GM18873 (cell line): ENCODE measurements around the gene SDHD.

ENCODE experiments used
- ATAC-seq: cut with Tn5 transposase; IDR thresholded peaks from one replicate; pipeline ENCODE4 v1.9.1; 2021; ENCODE audit warnings: mild to moderate bottlenecking, moderate library complexity, moderate number of reproducible peaks; ENCODE audit not compliant: unreplicated experiment, low FRiP score

Gene SDHD

DNA sequence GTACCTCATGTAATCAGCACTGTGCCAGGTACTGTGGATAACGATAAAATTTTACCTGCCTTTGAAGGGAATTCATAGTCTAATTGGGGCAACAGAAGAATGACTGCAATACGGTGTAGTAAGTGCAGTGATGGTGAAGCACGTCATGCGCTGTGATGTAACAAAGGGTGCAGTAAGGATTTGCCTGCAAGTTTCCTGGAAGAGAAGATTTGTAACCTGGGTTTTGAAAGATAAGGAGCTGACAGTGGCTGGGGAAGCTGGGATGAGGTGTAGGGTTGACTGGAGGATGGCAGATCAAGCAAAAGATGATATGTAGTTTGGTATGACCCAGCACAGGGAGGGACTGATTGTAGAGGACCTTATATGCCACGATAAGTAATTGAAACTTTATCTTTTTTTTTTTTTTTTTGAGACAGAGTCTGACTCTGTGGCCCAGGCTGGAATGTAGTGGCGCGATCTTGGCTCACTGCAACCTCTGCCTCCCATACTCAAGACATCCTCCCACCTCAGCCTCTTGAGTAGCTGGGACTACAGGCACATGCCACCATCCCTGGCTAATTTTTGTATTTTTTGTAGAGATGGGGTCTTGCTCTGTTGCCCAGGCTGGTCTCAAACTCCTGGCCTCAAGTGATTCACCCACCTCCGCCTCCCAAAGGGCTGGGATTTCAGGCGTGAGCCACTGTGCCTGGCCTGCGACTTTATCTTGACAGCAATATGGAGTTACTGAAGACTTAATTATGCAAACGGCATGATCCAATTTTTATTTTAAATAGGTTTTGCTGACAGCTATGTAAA, 11.3 kb downstream of the SDHD start:
- no peak for ATAC-seq

GRCh38 chr11:112100462-112100861, 13.8 kb downstream of the SDHD start:
- ATAC-seq: no peak

- no peak for ATAC-seq
Observed at GRCh38 chr11:112103446-112103845, 16.8 kb downstream of the SDHD start.

DNA sequence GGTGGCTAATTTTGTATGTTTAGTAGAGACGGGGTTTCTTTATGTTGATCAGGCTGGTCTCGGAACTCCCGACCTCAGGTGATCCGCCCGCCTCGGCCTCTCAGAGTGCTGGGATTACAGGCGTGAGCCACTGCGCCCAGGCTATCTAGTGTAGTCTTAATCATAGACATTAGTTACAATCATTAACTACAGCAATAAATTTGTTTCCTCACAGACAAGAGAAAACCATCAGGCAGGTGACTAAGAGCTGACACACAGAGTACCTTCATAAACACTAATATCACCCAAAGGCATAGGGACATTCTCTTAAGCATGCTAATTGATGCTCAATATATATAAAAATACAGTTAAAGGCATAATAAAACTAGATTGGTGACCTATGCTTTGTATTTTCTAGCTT, 19.4 kb downstream of the SDHD start:
- ATAC-seq: no peak

DNA sequence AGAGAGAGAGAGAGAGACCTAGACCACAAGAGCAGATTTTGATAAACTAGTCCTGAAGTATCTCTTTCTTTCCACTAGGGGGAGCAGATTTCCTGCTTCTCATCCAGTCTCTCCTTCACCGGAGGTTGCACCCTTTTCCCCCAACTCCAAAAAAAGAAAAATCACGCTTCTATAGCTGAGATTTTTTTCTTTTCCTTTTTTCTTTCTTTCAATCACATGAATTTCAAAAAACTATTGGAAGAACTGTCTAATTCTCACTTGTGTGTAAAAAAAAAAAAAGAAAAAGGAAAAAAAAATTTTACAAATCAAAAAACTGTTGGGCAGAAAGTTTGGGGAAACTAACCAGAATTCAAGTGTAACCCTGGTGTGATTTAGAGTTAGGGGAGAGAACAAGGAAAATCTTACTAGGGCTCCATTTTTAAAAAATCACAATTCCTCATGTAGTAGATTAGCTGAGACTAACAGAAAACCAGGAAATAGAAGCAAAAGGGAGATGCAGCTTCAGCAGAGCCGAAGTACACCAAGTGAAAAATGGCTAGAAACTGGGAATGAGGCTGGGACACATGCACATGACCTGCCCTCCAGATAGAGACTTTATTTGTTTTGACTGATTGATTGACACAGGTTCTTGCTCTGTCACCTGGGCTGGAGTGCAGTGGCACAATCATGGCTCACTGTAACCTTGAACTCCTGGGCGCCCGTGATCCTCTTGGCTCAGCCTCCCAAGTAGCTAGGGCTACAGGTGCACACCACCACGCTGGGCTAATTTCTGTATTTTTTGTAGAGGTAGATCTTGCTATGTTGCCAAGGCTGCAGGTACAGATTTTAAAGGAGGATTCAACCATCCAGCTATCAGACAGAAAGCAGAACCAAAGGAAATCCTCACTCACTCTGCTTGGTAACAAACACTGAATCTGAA, 27.1 kb downstream of the SDHD start:
- ATAC-seq: no peak

DNA sequence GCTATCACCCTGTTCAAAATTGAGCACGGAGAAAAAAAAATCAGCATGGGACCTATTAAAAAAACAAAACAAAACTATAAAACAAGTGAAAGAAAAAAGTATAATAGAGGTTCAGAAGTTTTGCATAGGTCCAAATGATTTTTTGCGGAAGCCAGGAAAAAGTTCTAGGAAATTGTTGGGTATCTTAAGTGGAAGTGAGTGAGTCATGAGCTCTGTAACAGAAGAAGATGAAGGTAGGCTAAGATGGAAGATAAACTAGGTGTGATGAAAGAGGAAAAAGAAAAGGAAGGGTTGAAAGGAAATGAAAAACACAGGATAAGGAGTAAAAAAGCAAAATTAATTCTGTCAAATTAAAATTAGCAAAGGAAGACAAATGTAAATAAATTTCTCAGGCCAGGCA, 27.8 kb downstream of the SDHD start:
- ATAC-seq: no peak

- no peak for ATAC-seq
Observed at GRCh38 chr11:112115386-112115785, 28.7 kb downstream of the SDHD start.

- ATAC-seq: no peak
Observed at GRCh38 chr11:112118176-112118575, 31.5 kb downstream of the SDHD start.

DNA sequence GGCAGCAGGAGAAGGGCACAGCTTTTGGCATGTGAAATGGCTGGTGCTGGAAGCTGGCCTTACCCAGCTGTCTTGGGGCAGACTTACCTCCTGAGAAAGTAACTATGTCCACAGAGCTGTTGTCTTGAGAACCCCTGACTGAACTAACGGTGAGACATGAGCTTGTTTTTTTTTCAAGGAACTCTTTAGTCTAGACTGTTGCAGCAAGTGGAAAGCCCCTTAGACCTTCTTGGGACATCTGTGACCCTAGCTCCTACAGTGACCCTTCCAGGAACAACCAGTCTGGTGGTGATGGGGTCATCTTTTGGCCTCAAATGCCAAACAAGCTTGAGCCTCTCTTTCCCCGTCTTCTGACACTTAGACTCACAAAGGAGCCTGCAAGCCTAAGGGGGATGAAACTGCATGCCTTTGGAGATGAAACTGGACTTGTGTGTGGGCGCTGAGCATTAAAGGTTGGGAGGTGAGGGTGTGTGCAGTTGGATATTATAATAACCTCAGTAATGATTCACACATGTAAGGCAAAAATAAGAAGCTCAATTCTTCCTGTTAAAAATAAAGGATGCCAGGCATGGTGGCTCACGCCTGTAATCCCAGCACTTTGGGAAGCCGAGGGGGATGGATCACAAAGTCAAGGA, 35.4 kb downstream of the SDHD start:
- ATAC-seq: no peak

GRCh38 chr11:112123129-112123528, 36.5 kb downstream of the SDHD start:
- ATAC-seq: no peak

DNA sequence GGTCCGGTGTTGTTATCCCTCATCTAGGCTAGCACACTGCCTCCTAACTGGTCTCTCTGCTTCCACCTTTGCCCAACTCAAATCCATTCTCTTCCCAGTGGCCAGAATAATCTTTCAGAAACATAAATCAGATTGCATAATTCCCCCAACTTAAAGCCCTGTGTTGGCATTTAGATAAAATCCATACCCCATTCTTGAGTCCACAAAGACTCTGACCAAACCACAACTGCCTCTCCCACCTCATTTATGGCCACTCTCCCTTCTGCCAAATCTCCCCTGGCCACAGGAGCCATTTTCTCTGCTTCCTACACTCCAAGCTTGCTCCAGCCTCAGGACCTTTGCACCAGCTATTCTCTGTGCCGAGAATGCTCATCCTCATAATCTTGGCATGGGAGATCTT, 40.4 kb downstream of the SDHD start:
- no peak for ATAC-seq

GRCh38 chr11:112128483-112129121, 41.9 kb downstream of the SDHD start:
- ATAC-seq: no peak

DNA sequence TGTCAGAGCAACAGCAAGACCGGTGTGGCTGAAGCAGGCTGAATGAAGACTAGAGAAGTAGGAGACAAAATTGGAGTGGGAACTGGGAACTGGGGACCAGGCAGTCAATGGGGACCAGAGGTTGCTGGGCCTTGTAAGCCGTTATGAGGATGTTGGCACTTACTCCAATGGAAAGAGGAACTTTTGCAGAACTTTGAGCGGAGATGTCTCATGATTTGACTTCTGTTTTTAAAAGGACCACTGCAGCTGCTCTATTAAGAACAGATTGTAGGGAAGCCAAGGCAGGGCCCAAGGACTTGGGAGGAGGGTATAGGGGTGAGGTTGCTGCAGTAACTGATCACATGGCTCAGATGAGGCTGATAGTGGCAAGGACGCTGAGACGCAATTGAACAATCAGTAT, 43.0 kb downstream of the SDHD start:
- no peak for ATAC-seq

DNA sequence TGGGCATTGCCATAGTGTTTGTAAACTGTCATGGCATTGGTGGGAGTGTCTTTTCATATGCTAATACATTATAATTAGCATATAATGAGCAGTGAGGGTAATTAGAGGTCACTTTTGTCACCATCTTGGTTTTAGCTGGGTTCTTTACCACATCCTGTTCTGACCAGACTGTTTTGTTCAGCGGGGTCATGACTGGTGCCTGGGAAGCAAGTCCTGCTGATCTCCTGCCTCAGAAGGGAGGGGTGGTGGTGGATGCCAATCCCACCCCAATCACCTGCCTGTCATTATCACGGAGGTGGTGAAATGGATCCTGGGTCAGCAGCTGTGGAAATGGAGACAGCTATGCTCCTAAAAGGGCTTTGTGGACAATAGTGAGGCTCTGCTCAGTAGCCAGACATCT, 46.1 kb downstream of the SDHD start:
- ATAC-seq: no peak

GRCh38 chr11:112134473-112134872, 47.8 kb downstream of the SDHD start:
- ATAC-seq: no peak

DNA sequence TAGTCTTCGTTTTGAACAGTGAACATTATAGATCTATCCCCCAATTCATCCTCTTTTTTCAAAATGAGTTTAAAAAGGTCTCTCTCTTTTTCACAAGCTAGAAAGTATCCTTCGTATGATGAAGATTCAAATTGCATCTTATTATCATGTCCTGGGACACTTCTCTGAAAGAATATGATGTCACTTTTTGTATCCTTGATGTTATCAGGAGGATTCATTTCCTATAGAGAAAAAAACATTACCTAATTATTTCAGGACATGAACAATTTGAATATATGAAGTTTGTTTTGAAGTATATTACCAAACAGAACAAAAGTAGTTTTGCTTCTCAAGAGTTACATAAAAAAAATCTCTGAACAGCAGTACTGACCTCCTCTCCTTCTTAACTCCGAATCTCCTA, 56.9 kb downstream of the SDHD start:
- no peak for ATAC-seq
